Medulla oblongata (tissue), 1 donor: ENCODE measurements around the gene BTBD18.

ENCODE experiments used
- DNase-seq: peaks from one replicate; pipeline ENCODE4 v3.0.0-alpha.2; 2015; ENCODE audit errors: extremely low spot score

Gene BTBD18

DNA sequence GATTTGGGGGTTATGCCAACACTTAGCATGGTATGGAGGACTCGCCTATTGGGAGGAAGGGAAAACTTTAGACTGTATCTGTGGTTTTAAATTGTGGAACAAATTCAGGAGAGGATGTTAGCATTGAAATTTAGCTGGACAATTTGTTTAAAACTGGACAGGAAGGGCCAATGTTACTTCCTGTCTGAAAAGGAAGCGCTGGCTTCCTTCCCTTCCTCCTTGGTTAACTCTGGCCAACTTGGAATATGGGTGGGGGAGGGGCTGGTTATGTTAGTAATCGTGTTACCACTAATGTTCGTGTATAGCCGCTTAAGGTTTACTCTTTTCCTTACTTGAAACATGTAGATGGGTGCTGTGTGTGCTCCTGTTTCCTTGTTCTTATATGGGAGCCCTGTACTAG, 23.9 kb upstream of the BTBD18 start:
- no peak for DNase-seq

DNA sequence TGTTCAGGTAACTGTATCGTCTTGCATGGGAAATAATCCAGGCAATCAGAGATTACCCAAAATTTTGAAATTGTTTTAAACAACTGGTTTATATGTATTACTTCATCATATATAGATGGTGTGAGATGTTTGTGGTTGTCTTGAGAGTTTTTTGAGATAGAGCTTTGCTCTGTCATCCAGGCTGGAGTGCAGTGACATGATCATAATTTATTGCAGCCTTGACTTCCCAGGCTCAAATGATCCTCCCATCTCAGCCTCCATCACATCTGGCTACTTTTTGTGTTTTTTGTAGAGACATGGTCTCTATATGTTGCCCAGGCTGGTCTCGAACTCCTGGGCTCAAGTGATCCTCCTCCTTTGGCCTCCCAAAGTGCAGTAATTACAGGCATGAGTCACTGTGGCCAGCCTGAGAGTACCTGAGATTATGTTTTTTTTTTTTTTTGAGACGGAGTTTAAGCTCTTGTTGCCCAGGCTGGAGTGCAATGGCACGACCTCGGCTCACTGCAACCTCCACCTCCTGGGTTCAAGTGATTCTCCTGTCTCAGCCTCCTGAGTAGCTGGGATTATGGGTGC, 21.5 kb upstream of the BTBD18 start:
- no peak for DNase-seq

DNA sequence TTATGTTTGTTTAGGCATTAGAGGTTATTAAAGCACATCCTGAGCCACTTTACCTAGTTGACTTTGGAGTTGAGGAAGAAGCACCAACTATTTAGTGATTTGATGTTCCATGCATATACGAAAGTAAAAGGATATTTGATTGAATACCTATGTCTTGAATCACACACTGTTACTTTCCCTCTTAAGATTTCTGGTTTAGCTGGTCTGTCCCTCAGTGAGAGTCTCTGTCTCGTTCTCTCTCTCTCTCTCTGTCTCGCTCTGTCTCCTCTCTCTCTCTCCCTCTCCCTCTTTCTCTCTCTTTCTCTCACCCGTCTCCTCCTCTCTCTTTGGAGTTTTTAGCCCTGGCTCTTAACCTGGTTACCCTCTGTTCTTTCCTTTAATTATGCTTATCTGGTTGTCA, 20.9 kb upstream of the BTBD18 start:
- DNase-seq, result no peak

DNA sequence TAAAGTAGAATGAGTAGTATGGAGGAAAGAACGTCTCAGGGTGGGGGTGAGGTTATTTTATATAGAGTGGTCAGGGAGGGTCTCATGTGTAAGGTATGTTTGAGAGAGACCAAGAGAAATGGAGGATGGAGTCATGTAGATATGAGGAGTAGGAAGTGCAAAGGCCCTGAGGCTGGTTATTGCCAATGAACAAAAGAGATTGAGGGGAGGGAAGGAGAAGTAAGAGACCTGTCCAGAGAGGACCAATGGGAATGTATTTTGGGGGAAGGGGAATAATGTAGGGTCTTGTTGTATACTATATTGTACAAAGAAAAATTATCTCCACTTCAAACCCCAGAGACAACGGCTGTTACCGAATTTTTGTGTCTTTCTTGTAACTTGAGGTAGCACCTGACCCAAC, 19.7 kb upstream of the BTBD18 start:
- DNase-seq, result no peak

DNA sequence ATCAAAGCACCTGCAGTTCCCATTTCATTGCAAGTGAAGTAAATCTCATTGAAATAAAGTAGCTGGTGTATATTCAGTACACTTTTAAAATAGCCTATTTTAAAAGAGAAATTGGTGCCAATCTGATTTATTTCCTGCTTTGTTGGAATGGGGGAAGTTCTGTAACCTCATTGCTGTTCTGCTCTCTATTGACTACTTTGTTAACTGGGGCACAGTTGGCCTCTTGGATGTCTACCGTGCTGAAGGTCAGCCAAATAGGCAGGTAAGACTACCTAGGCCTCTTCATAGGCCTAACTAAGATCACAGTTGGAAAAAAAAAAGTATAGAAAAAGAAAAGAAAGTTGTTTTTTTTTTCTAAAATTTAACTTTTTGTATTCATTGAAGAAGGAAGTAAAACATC, 19.2 kb upstream of the BTBD18 start:
- DNase-seq, result no peak

DNA sequence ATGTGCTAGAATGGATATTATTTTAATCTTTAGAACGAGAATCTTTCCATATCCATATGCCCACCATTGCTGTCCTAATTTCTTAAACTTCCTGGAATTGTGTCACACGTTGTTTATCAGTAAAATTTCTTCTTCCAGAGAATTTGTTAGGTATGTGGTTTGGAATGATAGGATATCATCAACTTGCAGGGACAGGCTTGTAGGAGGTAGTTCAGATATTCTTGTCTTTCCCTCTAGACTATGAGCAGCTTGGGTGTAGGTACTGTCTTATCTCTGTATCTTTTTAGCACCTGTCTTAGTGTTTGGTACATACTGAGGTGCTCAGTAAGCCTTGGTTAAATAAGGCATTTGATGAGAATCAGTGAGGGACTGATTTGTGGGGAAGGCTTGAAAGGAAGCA, 13.4 kb upstream of the BTBD18 start:
- DNase-seq, result no peak

DNA sequence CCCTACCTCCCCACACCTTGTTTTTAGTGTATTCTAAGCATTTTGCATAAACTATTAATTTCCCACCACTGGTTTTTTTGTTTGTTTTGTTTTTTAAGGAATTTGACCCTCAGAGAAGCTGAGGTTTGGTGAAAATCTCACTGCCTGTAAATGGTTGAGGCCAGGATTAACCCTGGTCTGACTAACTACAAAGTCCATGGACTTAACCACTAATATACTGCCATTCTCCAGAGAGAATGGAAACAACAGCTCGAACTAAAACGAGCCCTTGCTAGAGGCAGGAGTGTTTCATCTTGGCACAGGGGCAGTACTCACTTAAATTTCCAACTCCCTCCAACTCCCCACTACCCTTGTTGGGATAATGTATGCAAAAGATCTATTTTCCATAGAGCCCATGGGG, 12.9 kb upstream of the BTBD18 start:
- DNase-seq, result no peak

DNA sequence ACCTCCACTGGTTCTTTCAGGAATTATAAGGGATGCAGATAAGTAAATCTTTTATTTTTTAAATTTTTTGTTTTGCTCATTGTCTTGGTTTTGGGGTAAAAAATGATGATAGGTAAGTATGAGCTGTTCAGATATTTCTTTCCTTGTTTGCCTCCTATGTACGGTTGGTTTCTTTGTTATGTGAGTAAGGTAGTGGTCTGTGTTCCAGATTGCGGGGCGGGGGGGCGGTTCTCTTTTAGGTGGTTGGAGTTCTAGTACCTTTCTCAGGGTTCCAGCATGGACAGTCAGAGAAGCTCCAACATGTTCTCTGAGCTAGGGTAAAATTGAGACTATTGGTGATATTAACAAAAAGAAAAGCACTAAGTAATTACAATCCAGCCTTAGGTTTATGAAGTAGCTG, 12.4 kb upstream of the BTBD18 start:
- DNase-seq, result no peak

DNA sequence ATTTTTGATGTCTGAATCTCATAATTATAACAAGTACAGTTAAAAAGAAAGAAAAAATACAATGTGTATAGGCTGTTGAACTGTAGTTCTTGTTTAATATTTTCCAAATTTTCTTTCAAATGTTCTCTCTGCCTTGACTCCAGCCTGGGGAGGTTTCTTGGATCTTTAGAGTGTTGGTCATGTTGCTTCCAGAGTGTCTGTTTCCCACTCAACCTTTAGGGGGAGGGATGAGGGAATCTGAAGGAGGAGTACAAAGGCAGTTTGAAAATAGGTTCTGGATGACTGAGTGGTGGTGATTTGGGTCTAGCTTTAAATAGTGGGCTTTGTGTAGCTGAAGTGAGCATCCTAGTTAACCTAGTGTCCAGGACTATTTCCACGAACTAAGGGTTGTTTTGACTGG, 11.9 kb upstream of the BTBD18 start:
- peak; percentile 74 for DNase-seq

DNA sequence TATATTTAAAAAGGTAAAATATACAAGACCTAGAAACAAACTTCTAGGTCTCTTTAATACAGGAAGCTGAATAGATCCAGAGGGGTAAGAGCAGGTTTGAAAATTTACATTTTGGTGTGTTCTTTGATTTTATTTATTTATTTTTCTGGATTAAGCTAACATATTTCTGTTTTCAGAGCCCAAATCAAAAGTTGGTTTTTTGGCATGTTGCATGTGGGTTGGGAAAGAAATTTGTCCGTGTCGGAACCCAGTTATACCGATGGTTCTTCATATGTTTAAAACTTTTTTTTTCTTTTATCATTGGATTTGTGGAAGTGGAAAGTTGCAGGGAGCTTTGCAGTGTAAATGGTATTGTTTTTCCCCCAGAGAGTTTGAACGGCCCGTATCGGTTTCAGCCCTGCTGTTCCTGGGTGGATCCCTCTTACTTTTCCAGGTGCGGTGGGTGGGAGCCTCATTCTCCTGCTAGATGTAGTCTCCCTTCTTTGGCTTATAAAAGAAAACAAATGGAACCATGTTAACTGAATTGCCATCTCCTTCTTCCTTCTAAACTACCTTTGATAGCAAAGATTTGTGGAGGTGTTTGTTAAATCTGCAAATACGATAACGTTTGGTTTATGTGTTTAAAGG, 10.7 kb upstream of the BTBD18 start:
- DNase-seq, result no peak

DNA sequence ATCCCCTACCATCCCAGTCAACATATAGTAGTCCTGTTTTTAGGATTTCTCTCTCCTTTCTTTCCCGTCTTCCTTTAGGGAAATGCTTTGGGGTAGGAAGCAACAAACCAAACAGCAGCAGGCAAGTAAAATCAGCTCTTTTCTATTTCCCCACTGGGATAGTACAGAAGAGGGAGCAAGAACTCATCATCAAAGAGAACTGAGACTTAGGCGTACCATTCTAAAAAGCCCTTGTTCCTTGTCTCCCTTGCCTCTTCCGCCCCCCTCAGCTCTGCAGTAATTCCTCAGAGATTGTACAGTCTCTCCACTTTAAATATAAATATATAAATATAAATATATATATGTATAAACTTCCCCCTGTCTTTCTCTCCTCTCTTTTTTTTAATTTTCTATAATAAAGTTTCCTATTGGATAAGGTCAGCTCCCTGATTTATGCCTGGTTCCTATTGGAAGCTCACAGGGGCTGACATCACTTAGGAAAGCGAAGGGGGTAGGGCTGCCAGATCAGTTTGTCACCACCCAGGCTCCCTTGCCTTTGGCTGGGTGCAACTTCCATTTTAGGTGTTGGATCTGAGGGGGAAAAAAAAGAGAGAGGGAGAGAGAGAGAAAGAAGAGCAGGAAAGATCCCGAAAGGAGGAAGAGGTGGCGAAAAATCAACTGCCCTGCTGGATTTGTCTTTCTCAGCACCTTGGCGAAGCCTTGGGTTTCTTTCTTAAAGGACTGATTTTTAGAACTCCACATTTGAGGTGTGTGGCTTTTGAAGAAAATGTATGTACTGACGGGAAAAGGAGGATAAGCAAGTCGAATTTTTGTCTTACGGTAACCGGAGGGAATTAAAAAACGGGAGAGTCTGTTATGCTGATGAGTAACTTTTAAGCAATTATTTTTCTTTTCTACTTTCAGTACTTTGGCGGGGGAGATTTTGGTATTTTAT, 9.9 kb upstream of the BTBD18 start, which contains the start of gene CTNND1:
TSS of gene CTNND1 (plus strand) at position 502 of the 934 bp plus-strand sequence. CDS start 29,677 bp downstream, outside the sequence.
- DNase-seq, result peak; percentile 98

DNA sequence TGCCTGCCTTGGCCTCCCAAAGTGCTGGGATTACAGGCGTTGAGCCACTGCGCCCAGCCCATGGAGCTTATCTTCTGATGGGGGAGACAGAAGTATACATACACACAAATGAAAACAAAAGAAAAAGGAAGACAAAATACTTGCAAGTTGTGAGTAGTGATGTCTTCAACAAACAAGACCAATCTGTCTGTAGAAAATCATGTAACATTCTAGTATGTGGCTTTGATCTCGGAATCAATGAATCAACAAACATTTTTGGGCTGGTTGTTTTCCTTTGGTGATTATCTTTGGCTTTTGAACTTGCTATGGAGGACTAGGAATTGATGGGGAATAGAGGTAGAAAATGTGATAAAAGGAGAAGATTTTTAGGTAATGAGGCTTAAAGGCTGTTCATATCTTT, 6.6 kb upstream of the BTBD18 start:
- no peak for DNase-seq

DNA sequence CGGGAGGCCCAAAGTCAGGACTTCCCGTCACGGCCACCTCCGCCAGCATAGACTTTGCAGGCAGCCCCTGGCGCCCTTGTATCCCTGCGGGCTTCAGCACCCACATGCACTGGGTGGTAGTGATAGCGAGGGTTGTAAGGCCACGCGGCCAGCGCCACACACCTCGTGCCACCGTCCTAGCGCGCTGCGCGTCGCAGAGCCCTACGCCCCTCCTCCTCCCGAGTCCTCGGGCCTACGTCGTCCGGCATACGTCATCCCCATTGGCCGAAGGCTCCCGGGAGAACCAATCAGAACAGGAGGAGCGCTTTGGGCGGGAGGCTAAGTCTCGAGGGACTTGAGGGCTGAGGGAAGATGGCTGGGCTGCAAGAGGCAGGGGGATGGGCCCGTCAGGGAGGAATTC, 1.3 kb upstream of the BTBD18 start:
- no peak for DNase-seq

DNA sequence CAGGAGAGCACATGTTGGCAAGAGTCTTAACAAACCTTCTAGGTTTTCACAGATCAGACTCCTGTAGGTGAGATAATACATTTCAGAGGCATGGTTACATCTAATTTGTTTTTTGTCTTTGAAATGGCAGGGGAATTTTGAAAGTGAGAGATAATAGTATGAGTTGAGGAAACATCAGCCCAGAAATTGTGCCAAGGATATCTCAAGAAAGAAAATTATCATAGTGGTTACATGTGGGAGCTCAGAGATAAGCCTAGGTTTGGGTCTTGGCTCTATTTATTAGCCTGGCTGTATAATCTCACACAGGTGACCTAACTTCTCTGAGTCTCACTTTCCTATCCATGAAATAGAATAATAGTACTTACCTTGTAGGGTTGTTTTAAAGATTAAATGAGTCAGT, 443 bp downstream of the BTBD18 start:
- no peak for DNase-seq

DNA sequence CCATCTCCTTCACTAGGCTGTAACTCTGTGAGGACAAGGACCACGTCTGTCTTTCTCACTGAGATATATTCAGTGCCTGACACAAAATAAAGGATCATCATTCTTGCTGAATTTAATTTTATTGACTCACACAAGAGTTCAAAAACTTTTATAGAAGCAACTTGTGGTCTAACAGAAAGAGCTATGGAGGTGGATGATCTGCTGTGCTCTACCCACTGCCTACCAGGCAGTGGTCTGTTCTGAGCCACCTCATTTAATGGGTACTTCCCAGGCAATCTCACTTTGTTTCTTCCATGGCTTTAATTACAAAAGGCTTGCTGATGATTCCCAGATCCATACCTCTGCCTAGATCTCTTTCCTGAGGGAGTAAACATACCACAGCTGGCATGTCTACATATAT, 4.7 kb downstream of the BTBD18 start:
- no peak for DNase-seq

DNA sequence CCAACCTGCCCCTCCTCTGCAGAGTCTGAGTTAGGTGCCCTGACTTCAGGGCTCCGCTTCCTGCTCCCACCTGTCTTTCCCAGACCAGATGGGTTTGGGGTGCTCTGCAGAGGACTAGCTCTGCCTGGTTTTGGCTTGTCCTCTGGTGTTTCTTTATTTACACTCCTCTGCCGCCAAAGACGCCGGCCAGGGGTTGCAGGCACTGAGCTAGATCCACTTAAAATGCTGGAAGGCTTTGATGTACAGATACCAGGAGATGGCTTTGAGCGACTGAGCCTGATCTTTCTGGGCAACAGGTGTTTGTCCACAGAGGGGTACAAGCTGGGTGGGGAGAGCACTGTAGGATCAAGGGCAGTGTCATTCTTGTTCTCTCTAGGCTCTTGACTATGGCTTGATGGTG, 6.4 kb downstream of the BTBD18 start:
- no peak for DNase-seq

DNA sequence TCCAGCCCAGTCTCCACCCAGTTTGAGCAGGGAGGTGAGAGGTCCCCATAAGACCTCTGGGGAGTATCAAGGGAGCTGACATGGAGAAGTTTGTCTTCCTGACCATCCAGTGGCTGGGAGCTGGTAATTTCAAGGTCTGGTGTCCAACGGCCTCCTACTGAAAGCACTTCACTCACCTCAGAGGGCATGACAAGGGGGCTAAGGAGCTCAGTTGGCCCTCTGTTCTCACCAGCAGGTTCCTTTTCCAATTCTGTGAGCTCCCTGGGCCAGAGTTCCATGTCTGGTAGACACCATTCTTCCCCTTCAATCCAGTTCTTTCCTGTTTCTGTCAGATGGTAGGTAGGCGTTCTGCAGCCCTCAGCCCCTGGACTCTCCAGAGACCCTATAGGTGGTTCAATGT, 7.3 kb downstream of the BTBD18 start:
- no peak for DNase-seq

DNA sequence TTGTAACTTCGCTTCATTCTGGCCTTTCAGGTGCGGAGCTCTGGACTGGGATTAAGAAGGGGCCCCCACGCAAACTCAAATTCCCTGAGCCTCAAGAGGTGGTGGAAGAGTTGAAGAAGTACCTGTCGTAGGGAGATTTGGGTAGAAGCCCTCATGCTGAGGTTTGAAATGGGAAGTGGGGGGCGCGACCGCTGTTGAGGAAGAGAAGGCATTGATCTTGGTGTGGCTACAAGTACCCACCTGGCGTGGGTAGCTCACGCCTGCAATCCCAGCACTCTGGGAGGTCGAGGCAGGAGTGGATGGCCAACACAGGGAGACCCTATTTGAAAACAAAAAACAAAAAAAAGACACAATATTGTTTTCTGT, 9.5 kb downstream of the BTBD18 start:
- no peak for DNase-seq

DNA sequence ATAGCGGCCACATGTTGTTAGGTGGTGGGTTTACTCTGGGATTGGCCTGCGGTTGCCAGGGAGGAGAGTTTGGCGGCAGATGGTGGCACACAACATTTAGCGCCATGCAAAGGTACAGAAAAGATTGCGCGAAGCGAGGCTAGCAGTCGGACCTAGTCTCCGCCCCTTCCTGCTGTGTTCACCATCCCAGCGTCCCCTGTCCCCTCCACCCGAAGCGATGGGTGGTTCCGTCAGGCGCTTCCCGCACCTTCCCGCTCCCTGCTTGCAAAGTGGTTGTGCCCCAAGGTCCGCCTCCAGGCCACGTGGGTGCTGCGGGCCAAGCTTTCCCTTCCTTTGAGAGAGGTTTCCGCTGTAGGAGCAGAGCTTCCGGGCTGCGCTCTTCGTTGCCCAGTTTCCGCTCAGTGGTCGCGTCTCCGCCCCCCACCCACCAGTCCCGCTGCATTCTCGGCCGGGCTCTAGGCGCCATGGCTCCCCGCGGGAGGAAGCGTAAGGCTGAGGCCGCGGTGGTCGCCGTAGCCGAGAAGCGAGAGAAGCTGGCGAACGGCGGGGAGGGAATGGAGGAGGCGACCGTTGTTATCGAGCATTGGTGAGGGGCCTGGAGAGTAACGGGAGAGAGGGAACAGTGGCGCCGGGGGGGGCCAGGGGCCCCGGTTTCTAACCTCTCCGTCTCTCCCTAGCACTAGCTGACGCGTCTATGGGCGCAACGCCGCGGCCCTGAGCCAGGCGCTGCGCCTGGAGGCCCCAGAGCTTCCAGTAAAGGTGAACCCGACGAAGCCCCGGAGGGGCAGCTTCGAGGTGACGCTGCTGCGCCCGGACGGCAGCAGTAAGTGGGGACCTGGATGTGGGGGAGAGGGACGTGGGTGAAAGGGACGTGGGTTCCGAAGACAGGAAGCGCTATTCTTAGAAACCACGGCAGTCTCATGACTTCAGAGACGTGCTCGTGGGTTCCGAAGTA, 10.2 kb downstream of the BTBD18 start, which contains the start of gene SELENOH:
TSS of gene SELENOH (plus strand) at position 360 of the 955 bp plus-strand sequence. CDS start at position 465, 105 bp downstream.
- peak; percentile 96 for DNase-seq

DNA sequence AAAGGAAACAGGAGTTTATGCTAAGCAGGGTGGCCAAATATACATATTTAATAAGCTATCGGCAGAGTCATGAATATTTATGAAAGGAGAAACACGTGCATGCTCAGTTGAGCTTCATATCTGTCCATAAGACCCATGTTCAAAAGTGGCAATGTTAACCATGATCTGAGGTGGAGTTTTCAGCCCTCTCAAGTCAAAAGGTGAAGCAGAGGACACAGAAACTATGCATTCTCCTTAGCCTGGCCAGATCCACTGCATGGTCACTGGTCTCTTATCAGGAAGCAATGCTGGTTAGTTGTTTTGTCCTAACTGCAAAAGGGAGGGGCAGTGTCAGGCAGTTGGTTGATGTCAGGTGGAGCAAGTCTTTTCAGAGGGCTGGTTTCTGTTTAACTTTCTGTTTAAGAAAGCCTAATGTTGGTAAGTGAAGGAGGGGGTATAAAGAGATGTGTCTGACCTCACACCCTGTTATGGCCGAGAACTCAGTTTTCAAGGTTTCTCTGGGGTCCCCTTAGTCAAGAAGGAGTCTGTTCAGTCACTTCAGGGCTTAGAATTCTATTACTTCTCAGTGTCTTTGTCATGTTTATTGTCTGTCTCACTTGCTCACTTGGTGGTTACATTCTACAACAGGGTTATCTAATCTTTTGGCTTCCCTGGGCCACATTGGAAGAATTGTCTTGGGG, 15.9 kb downstream of the BTBD18 start:
- DNase-seq, result no peak

DNA sequence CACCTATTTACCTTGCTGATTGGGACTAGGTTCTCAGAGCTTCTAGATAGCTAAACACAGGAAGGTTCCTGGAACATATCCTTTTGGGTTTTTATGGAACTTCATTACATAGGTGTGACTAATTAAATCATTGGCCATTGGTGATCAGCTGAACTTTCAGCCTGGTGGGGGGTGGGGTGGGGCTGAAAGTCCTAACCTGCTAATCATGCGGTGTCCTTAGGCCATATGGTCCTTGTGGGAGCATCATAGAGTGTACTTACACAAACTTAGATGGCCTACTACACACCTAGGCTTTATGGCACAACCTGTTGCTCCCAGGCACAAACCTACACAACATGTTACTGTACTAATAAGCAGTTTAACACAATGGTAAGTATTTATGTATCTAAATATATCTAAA, 19.0 kb downstream of the BTBD18 start:
- no peak for DNase-seq
